ENCODE data around the gene PDE4D. TPM values are rescaled to one million over a fixed set of nuclear protein-coding genes. Genes with fewer than 3 reads are reported as not detected.

The PDE4D gene
- total and polyA plus RNA-seq, 3 experiments from 2014 or later, result 5.6 to 18.3 (median 17.7) TPM

DNA sequence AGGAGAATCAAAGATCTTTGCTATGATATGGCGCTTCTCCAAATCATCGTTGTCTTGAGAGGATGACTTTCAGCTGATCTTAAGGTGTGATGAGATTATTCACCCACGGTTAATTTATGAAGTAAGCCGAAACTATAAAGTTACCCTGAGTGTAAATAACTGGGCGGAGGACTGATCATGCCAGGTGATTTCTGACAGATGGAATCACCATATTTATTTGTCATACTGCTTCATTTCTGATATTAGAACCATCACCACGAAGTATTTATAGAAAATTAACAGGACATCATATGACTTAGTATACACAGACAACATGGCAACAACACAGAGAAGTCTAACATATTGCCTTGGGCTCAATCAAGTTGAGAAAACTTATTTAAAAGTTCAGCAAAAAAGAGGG is 708.8 kb downstream of the PDE4D start:
- Mint-ChIP-seq H3K27ac (no peak overlapping the region), H3K27me3 (peaks cover 1 to 30% of the 10 kb centered on the region in 2 donors), H3K4me3 (no peak overlapping the region), H3K36me3 (no peaks in the 10 kb centered on the region), H3K4me1 (peaks cover 3 to 6% (median 5%) of the 10 kb centered on the region in 3 donors), H3K9me3 (no peaks in the 10 kb centered on the region)
- POLR2A ChIA-PET, result no interaction called here
- DNase-seq, result no peak
- Histone ChIP-seq H3K27ac (ENCODE audit: low read depth, low read length) (no peak overlapping the region), H3K36me3 (ENCODE audit: insufficient read depth, low read length) (no peaks in the 10 kb centered on the region), H3K4me1 (ENCODE audit: insufficient read depth, low read length) (no peaks in the 10 kb centered on the region), H3K4me3 (ENCODE audit: low read length) (no peak overlapping the region), H3K9me3 (ENCODE audit: low read length) (no peaks in the 10 kb centered on the region), H3K27me3 (ENCODE audit: insufficient read depth, low read length, poor library complexity, severe bottlenecking) (no peaks in the 10 kb centered on the region)
- CTCF ChIA-PET, result interaction anchor here (1.3 to 4.6 kb wide), 2 partner anchors 10 to 298 kb away, joined by 4 to 23 read pairs; no protein-coding TSS in a partner anchor

DNA sequence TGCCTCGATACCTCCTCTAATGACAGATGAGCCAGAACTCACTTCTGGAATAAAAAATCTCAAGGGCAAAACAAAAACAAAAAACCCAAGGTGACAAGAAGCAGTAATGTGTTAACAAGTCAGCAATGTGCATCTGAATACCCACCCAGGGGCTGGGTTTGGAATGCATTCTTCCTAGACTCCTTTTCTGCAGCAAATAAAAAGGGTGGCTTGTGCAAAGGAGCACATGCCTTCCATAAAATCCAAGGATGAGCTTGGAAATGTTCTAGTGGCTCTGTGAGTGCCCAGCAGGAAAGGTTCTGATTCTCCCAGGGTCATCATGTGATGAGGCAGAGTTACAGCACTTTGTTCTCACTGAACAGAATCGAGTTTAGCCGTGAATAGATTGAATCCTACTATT is 710.8 kb downstream of the PDE4D start:
- Histone ChIP-seq H3K4me1 (ENCODE audit: insufficient read depth, low read length) (no peaks in the 10 kb centered on the region), H3K27me3 (ENCODE audit: insufficient read depth, low read length, poor library complexity, severe bottlenecking) (no peaks in the 10 kb centered on the region), H3K9me3 (ENCODE audit: low read length) (no peaks in the 10 kb centered on the region), H3K36me3 (ENCODE audit: insufficient read depth, low read length) (no peaks in the 10 kb centered on the region), H3K27ac (ENCODE audit: low read depth, low read length) (no peak overlapping the region), H3K4me3 (ENCODE audit: low read length) (no peak overlapping the region)
- DNase-seq, result no peak
- Mint-ChIP-seq H3K27ac (no peak overlapping the region), H3K36me3 (no peaks in the 10 kb centered on the region), H3K4me3 (no peak overlapping the region), H3K27me3 (peaks cover 4 to 17% of the 10 kb centered on the region in 2 donors), H3K4me1 (no peaks in the 10 kb centered on the region), H3K9me3 (no peaks in the 10 kb centered on the region)
- ChIA-PET POLR2A (no interaction called here), CTCF (no interaction called here)

DNA sequence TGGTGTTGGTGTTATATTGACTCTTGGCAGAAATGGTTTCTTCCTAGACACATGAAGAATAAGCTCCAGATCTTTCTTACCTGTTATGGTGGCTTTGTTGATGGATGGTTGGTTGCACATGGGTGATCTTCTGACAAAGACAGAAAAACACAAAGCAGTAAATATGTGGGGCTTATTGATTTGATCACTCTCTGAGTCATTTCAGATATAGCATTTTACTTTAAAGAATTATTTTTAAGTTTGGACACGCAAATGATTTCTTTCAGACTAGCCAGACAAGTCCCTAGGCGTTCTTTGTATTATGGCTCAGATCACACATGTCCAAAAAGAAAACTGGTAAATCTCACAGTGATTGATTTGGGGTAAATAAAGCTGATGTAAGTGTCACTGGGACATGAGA is 713.0 kb downstream of the PDE4D start:
- no peaks in the 10 kb centered on the region for H3K4me1 Mint-ChIP-seq
- Histone ChIP-seq H3K36me3 (ENCODE audit: insufficient read depth, low read length) (no peaks in the 10 kb centered on the region), H3K27ac (ENCODE audit: low read depth, low read length) (no peak overlapping the region), H3K9me3 (ENCODE audit: low read length) (no peaks in the 10 kb centered on the region), H3K27me3 (ENCODE audit: insufficient read depth, low read length, poor library complexity, severe bottlenecking) (no peaks in the 10 kb centered on the region), H3K4me1 (ENCODE audit: insufficient read depth, low read length) (no peaks in the 10 kb centered on the region), H3K4me3 (ENCODE audit: low read length) (no peak overlapping the region)
- DNase-seq, result no peak
- CTCF ChIA-PET, result interaction anchor here (1.0 kb wide), 2 partner anchors 8 to 306 kb away, joined by 3 to 5 read pairs; no protein-coding TSS in a partner anchor
- H3K27ac Mint-ChIP-seq, result no peak overlapping the region
- H3K4me3 Mint-ChIP-seq, result no peak overlapping the region
- POLR2A ChIA-PET, result no interaction called here
- peaks cover 4 to 11% of the 10 kb centered on the region in 2 donors for H3K27me3 Mint-ChIP-seq
- no peaks in the 10 kb centered on the region for H3K9me3 Mint-ChIP-seq
- no peaks in the 10 kb centered on the region for H3K36me3 Mint-ChIP-seq

DNA sequence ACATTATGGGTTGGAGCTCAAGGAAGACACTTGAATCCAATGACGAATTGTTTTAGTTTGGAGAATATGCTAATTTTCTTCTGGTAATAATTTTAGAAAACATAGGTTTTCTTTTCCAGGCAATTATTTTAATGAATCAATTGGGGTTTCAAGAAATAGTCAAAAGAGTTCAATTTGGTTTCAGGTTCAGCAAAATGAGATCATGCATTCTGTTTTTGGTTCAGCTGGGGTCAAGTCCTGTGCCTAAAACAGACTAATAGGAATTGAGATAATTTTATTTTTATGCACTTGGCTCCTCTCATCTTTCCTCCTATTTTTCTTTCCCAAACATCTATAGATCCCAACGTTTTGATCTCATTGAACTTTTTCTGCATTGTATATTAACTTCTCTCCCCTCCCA is 713.8 kb downstream of the PDE4D start:
- Mint-ChIP-seq H3K27ac (no peak overlapping the region), H3K36me3 (no peaks in the 10 kb centered on the region), H3K4me1 (no peaks in the 10 kb centered on the region), H3K4me3 (no peak overlapping the region), H3K27me3 (peaks cover 4 to 11% of the 10 kb centered on the region in 2 donors), H3K9me3 (no peaks in the 10 kb centered on the region)
- H3K9me3 ChIP-seq (ENCODE audit: low read length), result no peaks in the 10 kb centered on the region
- POLR2A ChIA-PET, result no interaction called here
- H3K4me1 ChIP-seq (ENCODE audit: insufficient read depth, low read length), result no peaks in the 10 kb centered on the region
- no peak for DNase-seq
- no peaks in the 10 kb centered on the region for H3K36me3 ChIP-seq (ENCODE audit: insufficient read depth, low read length)
- H3K27ac ChIP-seq (ENCODE audit: low read depth, low read length), result no peak overlapping the region
- H3K4me3 ChIP-seq (ENCODE audit: low read length), result no peak overlapping the region
- H3K27me3 ChIP-seq (ENCODE audit: insufficient read depth, low read length, poor library complexity, severe bottlenecking), result no peaks in the 10 kb centered on the region
- CTCF ChIA-PET, result interaction anchor here (0.8 to 1.0 kb wide), 3 partner anchors 9 to 305 kb away, joined by 3 to 5 read pairs (median 3); no protein-coding TSS in a partner anchor

DNA sequence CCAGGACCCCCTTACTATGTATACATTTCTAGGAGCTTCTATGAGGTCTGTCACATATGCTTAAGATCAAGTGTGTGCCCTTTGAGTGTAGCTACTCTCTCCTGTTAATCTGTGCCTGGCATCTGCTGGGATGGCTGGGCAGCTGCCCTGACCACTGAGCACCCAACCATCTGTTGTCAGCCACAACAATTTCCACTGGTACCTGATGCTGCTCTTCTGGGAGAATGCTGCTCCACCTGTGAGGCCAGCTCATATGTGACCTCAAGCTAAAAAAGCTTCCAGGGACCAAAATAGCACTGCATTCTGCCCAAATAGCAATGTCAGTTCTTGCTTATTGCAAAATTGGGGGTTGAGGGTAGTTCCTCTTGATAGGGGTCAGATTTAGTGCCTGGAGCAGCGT is 715.0 kb downstream of the PDE4D start:
- DNase-seq, result no peak
- H3K4me3 ChIP-seq (ENCODE audit: low read length), result no peak overlapping the region
- H3K4me1 Mint-ChIP-seq, result no peaks in the 10 kb centered on the region
- H3K9me3 ChIP-seq (ENCODE audit: low read length), result no peaks in the 10 kb centered on the region
- no peaks in the 10 kb centered on the region for H3K36me3 Mint-ChIP-seq
- POLR2A ChIA-PET, result no interaction called here
- no peak overlapping the region for H3K27ac ChIP-seq (ENCODE audit: low read depth, low read length)
- H3K4me3 Mint-ChIP-seq, result no peak overlapping the region
- peaks cover 3 to 11% of the 10 kb centered on the region in 2 donors for H3K27me3 Mint-ChIP-seq
- CTCF ChIA-PET, result interaction anchor here (1.0 to 1.5 kb wide), 2 partner anchors 10 to 40 kb away, joined by 3 to 5 read pairs; no protein-coding TSS in a partner anchor
- H3K9me3 Mint-ChIP-seq, result no peaks in the 10 kb centered on the region
- H3K27ac Mint-ChIP-seq, result peak overlapping the region in 1 of 8 donors; percentile 4
- no peaks in the 10 kb centered on the region for H3K36me3 ChIP-seq (ENCODE audit: insufficient read depth, low read length)
- H3K27me3 ChIP-seq (ENCODE audit: insufficient read depth, low read length, poor library complexity, severe bottlenecking), result no peaks in the 10 kb centered on the region
- no peaks in the 10 kb centered on the region for H3K4me1 ChIP-seq (ENCODE audit: insufficient read depth, low read length)

DNA sequence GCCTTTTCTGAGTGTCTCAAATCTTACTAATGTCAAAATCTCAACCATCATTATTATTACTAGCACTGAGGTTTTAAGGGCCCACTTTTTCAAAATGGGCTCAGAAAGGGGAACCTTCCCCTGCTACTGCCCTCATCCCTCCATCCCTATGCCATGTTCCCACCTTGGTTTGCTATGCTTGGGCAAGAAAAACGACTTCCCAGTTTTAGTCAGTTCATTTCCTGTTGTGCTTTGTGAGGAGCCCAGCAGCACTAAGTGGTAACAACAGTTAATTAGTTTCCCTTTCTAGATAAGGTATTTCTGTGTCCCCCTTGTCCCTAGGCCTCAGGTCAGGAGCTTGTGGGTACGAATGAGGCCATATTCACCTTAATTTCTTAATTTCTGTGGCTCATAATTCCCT is 715.5 kb downstream of the PDE4D start:
- no peaks in the 10 kb centered on the region for H3K4me1 ChIP-seq (ENCODE audit: insufficient read depth, low read length)
- no peaks in the 10 kb centered on the region for H3K36me3 ChIP-seq (ENCODE audit: insufficient read depth, low read length)
- no peak overlapping the region for H3K27ac ChIP-seq (ENCODE audit: low read depth, low read length)
- no peak for DNase-seq
- peaks cover 3 to 11% of the 10 kb centered on the region in 2 donors for H3K27me3 Mint-ChIP-seq
- ChIA-PET CTCF (interaction anchor here (1.0 to 1.5 kb wide), 2 partner anchors 10 to 39 kb away, joined by 3 to 5 read pairs; no protein-coding TSS in a partner anchor), POLR2A (no interaction called here)
- H3K4me3 ChIP-seq (ENCODE audit: low read length), result no peak overlapping the region
- H3K36me3 Mint-ChIP-seq, result no peaks in the 10 kb centered on the region
- H3K4me3 Mint-ChIP-seq, result no peak overlapping the region
- H3K9me3 Mint-ChIP-seq, result no peaks in the 10 kb centered on the region
- no peaks in the 10 kb centered on the region for H3K9me3 ChIP-seq (ENCODE audit: low read length)
- peak overlapping the region in 2 of 8 donors; percentile 17 to 75 for H3K27ac Mint-ChIP-seq
- no peaks in the 10 kb centered on the region for H3K27me3 ChIP-seq (ENCODE audit: insufficient read depth, low read length, poor library complexity, severe bottlenecking)
- H3K4me1 Mint-ChIP-seq, result no peaks in the 10 kb centered on the region

DNA sequence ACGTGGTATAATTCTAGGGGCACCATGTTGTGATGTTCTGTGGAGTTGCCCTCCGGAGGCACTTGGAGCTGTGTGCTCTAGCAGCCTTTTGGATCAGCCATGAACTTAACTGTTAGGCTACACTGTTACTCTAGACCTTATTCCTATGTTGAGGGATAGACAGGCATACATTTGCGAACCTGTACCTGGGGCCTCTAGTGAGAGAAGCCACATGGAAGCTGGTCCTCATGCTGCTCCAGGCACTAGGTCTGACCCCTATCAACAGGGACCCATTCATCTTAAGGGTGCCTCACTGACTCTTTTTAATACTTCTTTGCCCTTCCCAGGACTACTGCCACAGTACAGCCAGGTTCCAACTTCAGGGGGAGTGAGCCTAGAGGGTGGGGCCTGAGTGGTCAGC is 715.9 kb downstream of the PDE4D start:
- Mint-ChIP-seq H3K27ac (no peak overlapping the region), H3K27me3 (peaks cover 3 to 7% of the 10 kb centered on the region in 2 donors), H3K4me1 (no peaks in the 10 kb centered on the region), H3K36me3 (no peaks in the 10 kb centered on the region), H3K4me3 (no peak overlapping the region), H3K9me3 (no peaks in the 10 kb centered on the region)
- ChIA-PET CTCF (interaction anchor here (1.5 kb wide), 1 partner anchor 39 kb away, joined by 3 read pairs; no protein-coding TSS in a partner anchor), POLR2A (no interaction called here)
- H3K4me3 ChIP-seq (ENCODE audit: low read length), result no peak overlapping the region
- H3K9me3 ChIP-seq (ENCODE audit: low read length), result no peaks in the 10 kb centered on the region
- H3K36me3 ChIP-seq (ENCODE audit: insufficient read depth, low read length), result no peaks in the 10 kb centered on the region
- no peaks in the 10 kb centered on the region for H3K27me3 ChIP-seq (ENCODE audit: insufficient read depth, low read length, poor library complexity, severe bottlenecking)
- H3K27ac ChIP-seq (ENCODE audit: low read depth, low read length), result no peak overlapping the region
- no peak for DNase-seq
- H3K4me1 ChIP-seq (ENCODE audit: insufficient read depth, low read length), result no peaks in the 10 kb centered on the region

DNA sequence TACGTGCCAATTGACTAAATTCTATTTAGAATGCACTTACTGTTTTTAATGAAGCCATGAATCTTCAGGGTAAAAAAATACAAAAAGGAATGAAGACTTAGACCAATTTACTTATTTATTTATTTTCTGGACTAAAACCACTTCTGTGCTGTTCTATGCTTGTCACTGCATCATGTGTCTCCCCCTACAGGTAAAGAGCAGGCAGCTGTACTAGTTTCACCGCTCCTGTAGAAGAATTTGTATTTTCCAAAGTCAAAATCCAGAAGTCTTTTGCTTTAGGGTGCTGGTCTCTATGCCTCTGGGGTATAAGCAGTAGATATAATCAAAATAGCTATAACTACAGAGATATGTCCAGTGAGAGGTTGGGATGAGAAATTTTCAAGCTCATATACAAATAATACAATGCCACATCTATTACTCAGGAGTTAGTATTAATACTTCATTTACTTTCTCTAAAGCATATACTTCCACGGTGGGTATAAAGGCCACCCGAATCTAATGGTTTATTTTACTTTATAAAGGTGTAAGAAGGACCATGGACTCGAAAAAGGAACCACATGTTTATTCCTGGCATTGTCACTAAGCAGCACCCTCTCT is 719.2 kb downstream of the PDE4D start:
- Mint-ChIP-seq H3K27ac (no peak overlapping the region), H3K4me1 (no peaks in the 10 kb centered on the region), H3K36me3 (no peaks in the 10 kb centered on the region), H3K27me3 (peaks cover 0 to 3% of the 10 kb centered on the region in 2 donors), H3K4me3 (no peak overlapping the region), H3K9me3 (no peaks in the 10 kb centered on the region)
- ChIA-PET POLR2A (no interaction called here), CTCF (interaction anchor here (0.7 to 5.3 kb wide), 21 partner anchors 9 to 299 kb away, joined by 3 to 73 read pairs (median 5); no protein-coding TSS in a partner anchor)
- Histone ChIP-seq H3K27me3 (ENCODE audit: insufficient read depth, low read length, poor library complexity, severe bottlenecking) (no peaks in the 10 kb centered on the region), H3K27ac (ENCODE audit: low read depth, low read length) (no peak overlapping the region), H3K36me3 (ENCODE audit: insufficient read depth, low read length) (no peaks in the 10 kb centered on the region), H3K4me1 (ENCODE audit: insufficient read depth, low read length) (no peaks in the 10 kb centered on the region), H3K9me3 (ENCODE audit: low read length) (no peaks in the 10 kb centered on the region), H3K4me3 (ENCODE audit: low read length) (no peak overlapping the region)
- DNase-seq, result peak in 4 of 5 donors; percentile 3 to 59 (median 46)
